ENCODE measurements around the gene TOX2.

TOX2 gene

GRCh38 chr20:43960231-43960630, 45.6 kb downstream of the TOX2 start:
- no peak overlapping the region for H3K27ac ChIP-seq
- no peak for DNase-seq
- no peak overlapping the region for H3K4me3 ChIP-seq (ENCODE audit: low read depth, low read length)
- H3K36me3 ChIP-seq (replicated peaks) = no peaks in the 10 kb centered on the region
- no peak for TF ChIP-seq CTCF (IDR thresholded peaks at IDR 0.05; ENCODE audit: low read depth, low read length, missing control alignments)
- in situ Hi-C loops (cut with HindIII; ENCODE audit: low pct_ligation_motif_present, low sequenced_read_pairs) = no loop called here
- no peaks in the 10 kb centered on the region for H3K27me3 ChIP-seq (replicated peaks)

DNA sequence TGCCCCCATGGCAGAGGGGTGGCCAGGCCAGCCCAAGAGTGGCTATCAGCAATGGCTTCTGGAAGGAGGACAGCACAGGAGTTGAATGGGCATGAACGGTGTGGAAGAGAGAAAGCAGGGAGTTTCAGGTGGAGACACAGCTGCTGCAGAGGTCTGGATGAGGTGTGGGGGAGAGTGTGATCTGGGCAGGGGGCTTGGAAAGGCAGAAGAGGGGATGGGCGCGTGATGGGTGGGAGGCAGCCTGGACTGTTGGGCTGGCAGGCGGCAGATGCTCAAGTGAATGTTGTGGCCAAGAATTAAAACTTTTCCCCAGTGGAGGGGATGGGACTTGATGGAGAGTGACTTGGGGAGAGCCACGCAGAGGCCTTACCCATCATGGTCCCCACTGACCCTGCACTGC, 46.5 kb downstream of the TOX2 start:
- TF ChIP-seq CTCF (IDR thresholded peaks at IDR 0.05; ENCODE audit: low read depth, low read length, missing control alignments) = no peak
- in situ Hi-C loops (cut with HindIII; ENCODE audit: low pct_ligation_motif_present, low sequenced_read_pairs) = no loop called here
- no peaks in the 10 kb centered on the region for H3K27me3 ChIP-seq (replicated peaks)
- no peaks in the 10 kb centered on the region for H3K36me3 ChIP-seq (replicated peaks)
- H3K4me3 ChIP-seq (ENCODE audit: low read depth, low read length) = no peak overlapping the region
- DNase-seq = no peak
- no peak overlapping the region for H3K27ac ChIP-seq

- in situ Hi-C loops (cut with HindIII; ENCODE audit: low pct_ligation_motif_present, low sequenced_read_pairs) = no loop called here
- Histone ChIP-seq H3K27ac (no peak overlapping the region), H3K36me3 (replicated peaks) (no peaks in the 10 kb centered on the region), H3K27me3 (replicated peaks) (no peaks in the 10 kb centered on the region), H3K4me3 (ENCODE audit: low read depth, low read length) (no peak overlapping the region)
- no peak for DNase-seq
- TF ChIP-seq CTCF (IDR thresholded peaks at IDR 0.05; ENCODE audit: low read depth, low read length, missing control alignments) = no peak
Observed at GRCh38 chr20:43961541-43962471, 47.2 kb downstream of the TOX2 start.

DNA sequence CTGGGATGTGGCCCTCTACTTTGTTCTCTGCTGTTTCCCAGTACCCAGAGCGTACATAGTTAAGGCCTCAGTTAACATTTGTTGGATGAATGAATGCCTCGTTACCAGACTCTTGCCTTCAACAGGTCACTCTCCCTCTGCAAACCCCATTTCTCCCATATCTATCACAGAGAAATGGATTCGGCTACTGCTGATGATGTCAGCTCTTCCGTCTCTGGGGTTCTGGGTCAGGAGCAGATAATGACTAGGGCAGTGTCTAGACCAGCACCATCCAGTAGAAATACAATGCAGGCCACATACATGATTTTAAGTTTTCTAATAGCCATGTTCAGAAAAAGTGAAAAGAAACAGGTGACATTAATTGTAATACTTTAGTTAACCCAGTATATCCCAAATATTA, 47.9 kb downstream of the TOX2 start:
- in situ Hi-C loops (cut with HindIII; ENCODE audit: low pct_ligation_motif_present, low sequenced_read_pairs) = no loop called here
- no peaks in the 10 kb centered on the region for H3K27me3 ChIP-seq (replicated peaks)
- H3K4me3 ChIP-seq (ENCODE audit: low read depth, low read length) = no peak overlapping the region
- H3K27ac ChIP-seq = no peak overlapping the region
- no peak for TF ChIP-seq CTCF (IDR thresholded peaks at IDR 0.05; ENCODE audit: low read depth, low read length, missing control alignments)
- H3K36me3 ChIP-seq (replicated peaks) = no peaks in the 10 kb centered on the region
- DNase-seq = no peak

- Histone ChIP-seq H3K27me3 (replicated peaks) (no peaks in the 10 kb centered on the region), H3K4me3 (ENCODE audit: low read depth, low read length) (no peak overlapping the region), H3K36me3 (replicated peaks) (no peaks in the 10 kb centered on the region), H3K27ac (no peak overlapping the region)
- no peak for TF ChIP-seq CTCF (IDR thresholded peaks at IDR 0.05; ENCODE audit: low read depth, low read length, missing control alignments)
- DNase-seq = peak; percentile 15
- in situ Hi-C loops (cut with HindIII; ENCODE audit: low pct_ligation_motif_present, low sequenced_read_pairs) = no loop called here
Observed at GRCh38 chr20:43963233-43963632, 48.6 kb downstream of the TOX2 start.
